GM19240 (cell line): ENCODE measurements around the gene CYP17A1.
"Not testable (repeated sequence)": the region's sequence is repeated elsewhere in the genome, so short reads cannot be mapped to it uniquely, and the experiment has no call there.

ENCODE experiments used
- DNase-seq: peaks from one replicate; pipeline ENCODE4 v3.0.0; 2011; ENCODE audit warnings: low spot score; ENCODE audit not compliant: insufficient read length

CYP17A1 gene

GRCh38 chr10:102838276-102838927 lies 1.2 kb upstream of the CYP17A1 start:
- not testable (repeated sequence) for DNase-seq

- DNase-seq: peak; percentile 75
Observed at GRCh38 chr10:102835007-102835482, 2.2 kb downstream of the CYP17A1 start.

GRCh38 chr10:102834143-102834542 lies 3.1 kb downstream of the CYP17A1 start:
- DNase-seq: no peak

DNA sequence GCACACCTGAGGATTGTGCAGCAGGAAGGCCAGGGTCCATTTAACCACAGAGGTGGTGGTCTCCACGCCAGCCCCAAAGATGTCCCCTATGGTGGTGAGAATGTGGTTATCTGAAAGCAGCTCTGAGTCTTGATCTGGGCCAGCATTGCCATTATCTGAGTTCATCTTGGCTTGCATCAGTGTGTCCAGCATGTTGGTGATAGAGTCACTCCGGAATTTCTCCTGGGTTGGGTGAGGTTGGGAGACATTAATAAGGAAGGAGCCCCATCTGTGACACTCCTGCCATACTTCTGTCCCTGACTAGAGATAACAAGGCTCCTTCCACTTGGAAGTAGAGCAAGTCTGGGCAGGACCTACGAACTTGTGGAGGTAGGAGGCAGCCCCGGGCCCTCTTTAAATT lies 4.2 kb downstream of the CYP17A1 start:
- no peak for DNase-seq

GRCh38 chr10:102832248-102832647 lies 5.0 kb downstream of the CYP17A1 start:
- no peak for DNase-seq

GRCh38 chr10:102831322-102832071 lies 5.7 kb downstream of the CYP17A1 start:
- DNase-seq: no peak

DNA sequence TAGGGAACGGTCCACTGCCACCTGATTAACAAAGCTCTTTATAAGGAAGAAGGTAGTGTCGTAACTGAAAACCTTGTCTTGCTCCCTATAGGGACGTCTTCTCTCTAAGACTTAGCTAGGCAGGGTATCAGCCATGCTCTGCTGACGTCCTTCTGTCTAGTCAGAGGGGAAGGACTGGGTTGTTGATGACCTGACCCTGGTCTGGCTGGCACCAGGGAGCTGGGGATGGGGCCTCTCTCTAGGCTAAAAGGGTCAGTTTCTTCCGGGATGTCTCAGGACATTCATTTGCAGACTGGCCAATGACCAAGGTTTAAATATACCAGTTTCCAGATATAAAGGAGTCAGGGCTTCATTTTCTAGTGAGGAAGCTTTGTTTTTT lies 9.6 kb downstream of the CYP17A1 start:
- DNase-seq: no peak

GRCh38 chr10:102826148-102826796 lies 10.9 kb downstream of the CYP17A1 start:
- no peak for DNase-seq

DNA sequence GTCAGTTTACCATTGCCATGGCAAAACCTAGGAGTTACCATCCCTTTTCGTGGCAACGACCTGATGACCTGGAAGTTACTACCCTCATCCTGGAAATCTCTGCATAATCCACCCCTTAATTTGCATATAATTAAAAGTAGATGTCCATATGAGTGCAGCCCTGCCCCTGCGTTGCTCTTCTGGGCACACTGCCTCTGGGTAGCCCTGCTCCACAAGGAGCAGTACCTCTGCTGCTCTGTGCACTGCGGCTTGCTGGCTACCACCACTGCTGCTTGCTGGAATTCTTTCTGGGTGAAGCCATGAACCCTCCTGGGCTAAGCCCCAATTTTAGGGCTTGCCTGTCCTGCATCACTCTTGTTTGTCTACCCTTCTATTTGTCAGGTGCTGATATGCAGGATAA lies 12.5 kb downstream of the CYP17A1 start:
- no peak for DNase-seq

DNA sequence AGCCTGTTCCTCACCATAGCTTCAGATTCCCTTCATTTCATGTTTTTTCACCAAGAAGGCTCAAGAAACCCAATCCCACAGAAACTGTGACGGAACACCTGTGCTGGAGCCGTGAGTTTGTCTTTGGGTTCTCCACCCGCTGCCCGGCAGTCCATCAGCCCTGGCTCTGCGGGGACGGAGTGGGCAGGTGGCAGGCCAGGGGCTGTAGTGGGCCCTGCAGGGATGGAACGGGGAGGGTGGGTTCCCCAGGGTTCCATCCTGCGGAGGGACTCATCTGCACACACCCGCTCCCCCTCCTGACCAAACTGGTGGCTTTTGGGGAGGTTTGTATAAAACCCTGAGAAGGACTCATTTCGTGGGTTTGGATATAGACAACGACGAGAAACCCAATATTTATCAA lies 15.0 kb downstream of the CYP17A1 start:
- DNase-seq: no peak

- DNase-seq: not testable (repeated sequence)
Observed at GRCh38 chr10:102820008-102820407, 17.2 kb downstream of the CYP17A1 start.

DNA sequence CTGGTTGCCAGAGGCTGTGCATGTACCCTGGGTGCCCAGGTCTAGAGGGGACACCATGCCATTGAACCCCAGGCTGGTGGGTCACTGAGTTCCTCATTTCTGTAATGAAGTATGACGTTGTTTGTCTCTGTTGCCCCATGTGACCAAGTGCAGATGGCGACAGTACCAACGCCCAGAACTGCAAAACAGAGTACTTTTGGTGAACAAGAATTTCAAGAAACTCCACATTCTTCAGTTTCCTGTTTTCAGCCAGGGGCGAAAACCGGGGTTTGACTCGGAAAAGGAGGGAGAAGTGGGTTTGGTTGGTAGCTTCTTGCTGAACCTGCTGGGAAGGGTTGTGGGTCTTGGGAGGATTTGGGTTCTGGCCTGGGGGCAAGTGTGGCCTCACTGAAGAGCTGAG lies 18.2 kb downstream of the CYP17A1 start:
- no peak for DNase-seq

- no peak for DNase-seq
Observed at GRCh38 chr10:102817175-102817574, 20.0 kb downstream of the CYP17A1 start.

DNA sequence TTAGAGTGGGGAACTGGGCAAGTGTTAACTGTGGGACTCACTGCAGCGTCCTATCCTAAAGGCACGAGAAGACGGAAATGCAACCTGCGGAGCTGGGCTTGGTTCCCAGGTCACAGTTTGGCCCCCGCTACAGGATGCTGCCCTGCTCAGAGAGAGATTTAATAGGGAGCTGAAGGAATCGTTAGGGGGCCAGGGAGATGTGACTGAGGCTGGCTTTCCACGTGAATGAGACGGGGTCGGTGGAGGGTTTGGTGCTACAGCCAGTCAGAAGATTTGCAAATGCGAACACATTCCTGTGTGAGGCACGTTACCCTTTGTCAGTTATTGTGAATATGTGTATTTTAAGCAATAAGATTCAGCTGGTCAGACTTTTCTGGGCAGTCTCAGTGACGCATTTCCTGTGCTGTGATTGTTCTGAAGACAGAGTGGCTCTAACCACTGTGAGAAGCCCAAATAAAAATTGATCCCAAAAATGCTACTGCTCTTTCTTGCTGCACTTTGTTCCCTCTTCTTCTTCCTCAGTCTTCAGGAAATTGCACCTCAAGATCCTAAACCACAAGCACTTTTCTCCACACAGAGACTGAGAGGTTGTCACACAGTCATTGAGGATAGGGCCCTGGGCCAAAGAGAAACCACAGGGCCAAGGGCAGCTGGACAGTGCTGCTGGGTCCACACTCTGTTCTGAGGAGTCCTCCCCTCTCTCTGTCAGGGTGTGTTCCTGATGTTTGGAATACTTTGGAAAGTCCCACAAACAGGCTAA lies 21.2 kb downstream of the CYP17A1 start:
- no peak for DNase-seq

- DNase-seq: no peak
Observed at GRCh38 chr10:102814873-102815661, 22.1 kb downstream of the CYP17A1 start.

DNA sequence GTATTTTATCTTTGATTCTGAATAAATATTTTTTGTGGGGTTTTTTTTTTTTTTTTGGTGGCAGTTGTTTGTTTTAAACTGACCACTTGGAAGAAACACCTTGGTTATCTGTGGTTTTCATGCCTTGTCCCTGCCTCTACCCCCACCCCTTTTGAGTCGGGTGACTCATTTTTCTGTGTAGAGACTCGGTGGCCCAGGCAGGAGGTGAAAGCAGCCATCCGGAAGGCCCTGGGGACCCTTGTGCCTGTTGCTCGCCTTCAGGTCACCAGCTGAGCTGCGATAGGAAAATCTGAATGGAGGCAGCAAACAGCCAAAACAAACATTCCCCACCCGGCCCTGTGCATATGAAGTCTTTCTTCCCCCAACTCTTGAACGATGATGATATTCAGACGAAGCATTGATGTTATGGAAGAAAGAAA lies 22.8 kb downstream of the CYP17A1 start:
- DNase-seq: peak; percentile 14

DNA sequence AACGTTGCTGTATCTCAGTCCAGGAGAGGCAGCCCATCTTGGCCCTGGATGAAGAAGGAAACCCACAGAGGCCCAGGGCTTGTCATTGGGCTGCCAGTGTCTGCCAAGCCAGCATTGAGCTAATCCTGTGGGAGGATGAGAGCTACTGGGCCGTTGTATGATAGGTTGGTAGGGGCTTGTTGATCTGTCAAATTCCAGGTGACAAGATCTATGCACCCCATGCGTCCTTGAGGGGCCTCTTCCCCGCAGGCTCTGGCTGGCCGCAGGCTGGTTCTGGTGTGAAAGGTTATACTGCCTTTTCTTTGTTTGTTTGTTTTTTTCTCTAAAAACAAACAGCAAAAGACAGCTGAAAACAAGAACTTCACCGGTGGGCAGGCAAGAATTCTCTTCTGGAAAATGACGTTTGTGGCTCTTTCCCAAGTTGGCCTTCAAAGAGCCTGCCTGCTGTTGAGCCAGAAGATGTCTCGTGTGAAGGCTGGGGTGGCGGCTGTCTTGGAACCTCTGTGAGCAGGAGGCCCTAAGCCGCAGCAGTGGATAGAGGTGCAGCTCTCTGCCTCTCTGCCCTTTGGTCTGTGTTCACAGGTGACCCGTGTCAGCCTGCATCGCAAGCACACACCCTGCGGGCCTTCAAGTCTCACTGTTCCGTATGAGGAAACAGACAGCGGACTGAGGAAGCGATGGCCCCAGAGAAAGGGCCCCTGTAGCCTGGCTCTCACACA lies 23.3 kb downstream of the CYP17A1 start:
- no peak for DNase-seq

GRCh38 chr10:102813017-102813541 lies 24.1 kb downstream of the CYP17A1 start:
- no peak for DNase-seq

GRCh38 chr10:102812231-102812876 lies 24.9 kb downstream of the CYP17A1 start:
- no peak for DNase-seq
